Dermis blood vessel endothelial cell (primary cell): ENCODE measurements around the gene PBX2. TPM values are rescaled to one million over a fixed set of nuclear protein-coding genes. Genes with fewer than 3 reads are reported as not detected.
A peak's percentile ranks its signal among the peaks of the same experiment; 100 is the strongest.
"Not testable (repeated sequence)": the region's sequence is repeated elsewhere in the genome, so short reads cannot be mapped to it uniquely, and the experiment has no call there.

Source experiments
- DNase-seq: peaks from one replicate; pipeline ENCODE4 v3.0.0; 2010
- total RNA-seq: library from RNA; depleted of rRNA; stranded (reverse); fragments of >200 nt; gene quantifications from 2 replicates; pipeline ENCODE4 v1.2.3, GENCODE V29; 2014

The PBX2 gene
- total RNA-seq, 1 donor from 2014 or later, result 62.3 TPM

GRCh38 chr6:32186151-32186840 lies 3.7 kb downstream of the PBX2 start:
- DNase-seq, result not testable (repeated sequence)

GRCh38 chr6:32185681-32186131 lies 4.3 kb downstream of the PBX2 start:
- peak; percentile 88 for DNase-seq

GRCh38 chr6:32184084-32184640 lies 5.8 kb downstream of the PBX2 start, which contains the start of gene AGER:
TSS of gene AGER (minus strand) at chr6:32184253. CDS start at chr6:32184222, 31 bp downstream.
- DNase-seq, result no peak

GRCh38 chr6:32183483-32184083 lies 6.4 kb downstream of the PBX2 start:
- DNase-seq, result no peak

DNA sequence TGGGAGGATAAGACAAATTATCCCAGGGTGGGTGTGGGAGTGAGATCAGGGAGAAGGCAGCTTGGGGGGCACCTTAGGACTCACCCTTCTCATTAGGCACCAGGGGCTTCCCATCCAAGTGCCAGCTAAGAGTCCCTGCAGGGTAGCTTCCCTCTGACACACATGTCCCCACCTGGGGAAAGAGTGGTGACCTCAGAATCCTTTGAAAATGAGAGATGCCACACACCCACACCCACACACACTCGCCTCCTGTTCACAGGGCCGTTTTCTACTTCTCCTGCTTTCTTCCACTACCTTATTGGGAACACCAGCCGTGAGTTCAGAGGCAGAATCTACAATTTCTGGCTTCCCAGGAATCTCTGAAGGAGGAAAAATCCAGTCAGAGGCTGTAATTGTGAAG lies 7.0 kb downstream of the PBX2 start:
- no peak for DNase-seq

DNA sequence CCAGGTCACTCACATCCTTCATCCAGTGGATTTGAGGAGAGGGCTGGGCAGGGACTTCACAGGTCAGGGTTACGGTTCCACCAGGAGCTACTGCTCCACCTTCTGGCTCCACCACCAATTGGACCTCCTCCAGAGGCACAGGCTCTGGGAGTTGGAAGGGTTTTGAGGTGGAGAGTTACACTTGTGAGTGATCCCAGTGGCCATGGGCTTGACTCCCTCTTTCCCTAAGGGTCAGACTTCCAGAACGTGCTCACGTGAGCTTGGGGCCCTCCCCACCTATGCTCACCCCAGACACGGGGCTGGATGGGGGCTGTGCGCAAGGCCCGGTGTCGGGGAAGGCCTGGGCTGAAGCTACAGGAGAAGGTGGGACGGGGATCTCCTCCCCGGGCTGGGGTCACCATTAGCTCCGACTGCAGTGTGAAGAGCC lies 7.4 kb downstream of the PBX2 start:
- no peak for DNase-seq

- DNase-seq, result no peak
Observed at GRCh38 chr6:32181915-32182529, 8.0 kb downstream of the PBX2 start.

GRCh38 chr6:32181148-32181702 lies 8.8 kb downstream of the PBX2 start:
- no peak for DNase-seq

GRCh38 chr6:32179766-32180405 lies 10.1 kb downstream of the PBX2 start:
- DNase-seq, result no peak

GRCh38 chr6:32178547-32179440 lies 11.2 kb downstream of the PBX2 start:
- peak; percentile 41 for DNase-seq

DNA sequence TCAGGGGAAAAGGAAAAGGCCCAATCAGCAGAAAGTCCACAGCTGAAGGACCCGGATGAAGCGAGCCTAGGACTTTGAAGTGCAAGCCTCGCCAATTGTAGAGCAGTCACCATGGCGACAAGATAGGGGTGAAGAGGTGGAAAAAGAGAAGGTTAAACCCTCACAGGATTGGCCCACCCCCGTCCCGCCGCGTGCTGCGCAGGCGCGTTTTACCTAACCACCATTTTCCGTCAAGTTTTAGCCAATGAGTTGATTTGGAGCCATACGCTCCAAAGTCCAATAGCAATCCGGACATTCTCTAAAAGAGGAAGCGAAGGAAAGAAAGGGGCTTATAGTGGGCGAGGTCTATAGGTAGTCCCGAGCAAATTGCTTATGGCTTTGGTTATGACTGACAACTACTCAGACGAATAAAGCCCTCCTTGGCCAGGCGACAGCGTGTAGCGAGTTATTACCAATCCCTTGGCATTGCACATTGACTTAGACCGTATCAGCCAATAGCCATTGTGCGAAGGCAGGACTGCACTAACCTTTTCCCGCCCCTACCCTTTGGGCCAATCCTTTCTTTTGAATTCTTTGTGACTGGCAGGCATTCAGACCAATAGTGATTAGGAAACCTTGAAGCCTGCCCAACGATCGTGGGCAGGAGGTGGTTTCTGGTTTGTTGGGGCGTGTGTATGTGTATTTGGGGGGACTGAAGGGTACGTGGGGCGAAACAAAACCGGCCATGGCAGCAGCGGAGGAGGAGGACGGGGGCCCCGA lies 12.0 kb downstream of the PBX2 start, which contains the start of gene RNF5:
RNF5 (plus strand) TSS at position 618 of the 759 bp plus-strand sequence; CDS start at position 725, 107 bp downstream.
- peak; percentile 100 for DNase-seq

GRCh38 chr6:32177183-32177787 lies 12.7 kb downstream of the PBX2 start:
- DNase-seq, result peak; percentile 79

GRCh38 chr6:32176476-32177182 lies 13.4 kb downstream of the PBX2 start:
- no peak for DNase-seq

DNA sequence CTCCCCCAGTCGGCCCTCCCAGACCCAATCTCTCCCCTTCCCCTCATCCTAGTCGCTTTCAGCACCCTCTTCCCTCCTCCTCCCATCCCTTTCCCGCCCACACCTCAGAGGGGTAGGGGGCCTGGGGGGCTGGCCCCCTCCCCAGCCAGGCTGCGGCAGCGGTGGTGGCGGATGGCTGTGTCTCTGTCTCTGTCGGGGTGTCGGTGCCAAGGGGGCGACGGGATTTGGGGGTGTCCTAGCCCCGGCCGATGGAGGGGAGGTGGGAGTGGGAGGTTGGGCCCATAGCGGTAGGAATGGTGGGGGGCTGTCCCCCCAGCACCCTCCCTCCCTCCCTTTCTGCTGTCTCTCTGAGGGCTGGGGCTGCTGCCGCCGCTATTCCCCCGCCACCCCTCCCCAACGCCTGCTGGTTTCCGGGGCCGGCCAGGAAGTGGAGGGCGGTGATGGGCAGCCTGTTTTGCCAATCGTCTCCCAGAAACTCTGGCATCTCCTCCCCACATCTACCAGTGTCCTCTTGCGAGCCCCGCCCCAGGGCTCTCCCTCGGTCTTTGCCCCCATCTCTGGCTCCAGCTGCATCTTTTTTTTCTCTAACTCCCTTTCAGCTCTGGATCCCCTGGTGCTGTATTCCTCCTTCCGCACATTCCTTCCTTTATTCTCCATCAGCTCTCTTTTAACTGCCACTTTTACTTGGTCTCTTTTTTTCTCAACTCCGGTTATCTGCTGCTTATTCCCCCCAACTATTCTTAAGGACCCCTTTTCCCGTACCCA lies 14.1 kb downstream of the PBX2 start, which contains the start of gene AGPAT1:
AGPAT1 (minus strand) TSS at position 374 of the 765 bp plus-strand sequence. CDS start 4,588 bp downstream, outside the sequence.
- DNase-seq, result peak; percentile 97

GRCh38 chr6:32175322-32175710 lies 14.7 kb downstream of the PBX2 start:
- no peak for DNase-seq

- no peak for DNase-seq
Observed at GRCh38 chr6:32174416-32174815, 15.6 kb downstream of the PBX2 start.

DNA sequence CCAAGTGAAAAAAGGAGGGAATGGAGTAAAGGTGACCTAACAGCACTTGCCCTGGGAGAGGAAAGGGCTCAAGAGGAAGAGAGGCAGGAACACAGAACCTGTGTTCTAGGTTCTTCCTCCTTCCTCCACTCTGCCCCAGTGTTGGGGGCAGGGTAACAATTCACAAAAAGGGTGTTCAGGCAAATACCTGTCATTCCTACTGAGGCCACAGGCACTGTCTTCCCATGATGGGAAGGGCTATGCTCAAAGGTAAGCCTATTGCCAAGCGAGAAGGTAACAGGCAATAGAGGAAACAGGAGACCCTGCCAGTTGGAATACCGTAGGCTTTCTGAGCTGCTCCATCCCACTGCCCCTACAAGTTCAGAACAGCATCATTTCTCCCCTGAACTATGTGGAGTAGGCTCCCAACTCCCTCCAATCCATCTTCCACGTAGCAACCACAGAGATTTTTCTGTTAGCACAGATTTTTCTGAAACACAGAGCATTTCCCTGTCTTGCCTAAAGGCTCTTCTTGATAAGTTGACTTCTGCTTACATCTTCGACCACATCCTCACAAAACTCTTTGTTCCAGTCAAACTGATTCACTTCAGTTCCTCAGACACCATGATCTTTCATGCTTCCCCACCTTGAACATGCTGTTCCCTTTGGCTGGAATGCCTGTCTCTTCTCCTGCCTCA lies 16.8 kb downstream of the PBX2 start:
- no peak for DNase-seq

DNA sequence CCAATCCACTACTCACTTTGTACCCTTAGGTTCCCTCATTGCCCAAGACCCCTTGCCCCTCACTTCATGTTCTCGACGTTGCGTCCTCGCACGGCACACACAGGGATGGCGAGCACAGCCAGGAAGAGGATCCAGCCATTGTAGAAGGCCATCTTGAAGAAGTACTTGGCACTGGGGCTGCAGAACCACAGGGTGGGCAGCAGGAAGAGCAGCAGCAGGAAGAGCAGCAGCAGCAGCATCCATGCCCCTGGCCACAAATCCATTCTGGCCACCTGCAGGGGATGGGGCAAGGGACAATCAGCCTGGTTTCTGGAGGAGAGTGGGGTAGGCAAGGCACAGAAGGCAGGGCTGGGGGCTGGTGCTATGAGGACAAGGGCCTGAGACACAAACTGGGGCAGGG lies 18.8 kb downstream of the PBX2 start:
- no peak for DNase-seq
